OCI-LY3 (cell line): ENCODE data around the gene CDK3.

Source experiments
- EZH2phosphoT487 ChIP-seq: fragments of 200-600 bp; shearing (Covaris generic); IDR thresholded peaks from 2 replicates; pipeline ENCODE4 v1.6.1; 2018; ENCODE audit warnings: antibody characterized with exemption, mixed run types, low read depth
- TF ChIP-seq, protein P1 (sequence below): fragments of 200-600, 300-600 bp; sonication (generic); IDR thresholded peaks from 2 replicates; pipeline ENCODE4 v1.5.1; 2014; ENCODE audit warnings: antibody characterized with exemption, low read length, low read depth

DNA sequence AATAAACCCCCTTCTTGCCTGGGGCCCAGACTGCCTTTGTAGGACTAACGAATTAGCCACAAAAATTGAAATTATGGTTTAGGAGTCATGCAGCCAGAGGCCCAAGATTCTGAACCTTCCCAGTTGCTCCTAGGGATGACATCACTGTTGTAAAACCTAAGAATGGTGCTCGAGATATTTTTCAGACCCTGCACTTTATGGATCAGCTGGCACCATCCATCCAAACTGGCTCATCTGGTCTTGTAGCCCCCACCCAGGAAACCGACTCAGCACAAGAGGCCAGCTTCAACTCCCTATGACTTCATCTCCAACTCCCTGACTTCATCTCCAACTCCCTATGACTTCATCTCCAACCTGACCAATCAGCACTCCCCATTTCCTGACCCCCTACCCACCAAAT is 37.4 kb downstream of the CDK3 start:
- no peak for TF ChIP-seq EZH2phosphoT487
- TF ChIP-seq, protein P1, sequence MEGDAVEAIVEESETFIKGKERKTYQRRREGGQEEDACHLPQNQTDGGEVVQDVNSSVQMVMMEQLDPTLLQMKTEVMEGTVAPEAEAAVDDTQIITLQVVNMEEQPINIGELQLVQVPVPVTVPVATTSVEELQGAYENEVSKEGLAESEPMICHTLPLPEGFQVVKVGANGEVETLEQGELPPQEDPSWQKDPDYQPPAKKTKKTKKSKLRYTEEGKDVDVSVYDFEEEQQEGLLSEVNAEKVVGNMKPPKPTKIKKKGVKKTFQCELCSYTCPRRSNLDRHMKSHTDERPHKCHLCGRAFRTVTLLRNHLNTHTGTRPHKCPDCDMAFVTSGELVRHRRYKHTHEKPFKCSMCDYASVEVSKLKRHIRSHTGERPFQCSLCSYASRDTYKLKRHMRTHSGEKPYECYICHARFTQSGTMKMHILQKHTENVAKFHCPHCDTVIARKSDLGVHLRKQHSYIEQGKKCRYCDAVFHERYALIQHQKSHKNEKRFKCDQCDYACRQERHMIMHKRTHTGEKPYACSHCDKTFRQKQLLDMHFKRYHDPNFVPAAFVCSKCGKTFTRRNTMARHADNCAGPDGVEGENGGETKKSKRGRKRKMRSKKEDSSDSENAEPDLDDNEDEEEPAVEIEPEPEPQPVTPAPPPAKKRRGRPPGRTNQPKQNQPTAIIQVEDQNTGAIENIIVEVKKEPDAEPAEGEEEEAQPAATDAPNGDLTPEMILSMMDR = no peak
